GM12878 (cell line): ENCODE results near the gene COG1. TPM values are rescaled to one million over a fixed set of nuclear protein-coding genes. Genes with fewer than 3 reads are reported as not detected.

Experiments used
- ATAC-seq: fragments of 200-7000 bp; cut with Tn5 transposase; 3 replicates; pipeline ENCODE4 v1.9.1; 2020; ENCODE audit warnings: mild to moderate bottlenecking, moderate library complexity
- BruUV-seq: library from RNA; stranded (reverse); fragments of 400-500 nt; replicated peaks from 2 replicates; lab custom pipeline; 2021; lab: Mats Ljungman, UMichigan
- CTCF ChIA-PET: fragments of 300-600 bp; sonication (Branson Sonifier 250); formaldehyde crosslinking; extraction: SDS; loops from one replicate; lab custom pipeline; 2021; ENCODE audit warnings: inconsistent platforms; lab: Yijun Ruan, JAX
- POLR2A ChIA-PET: fragments of 350-600 bp; formaldehyde crosslinking; extraction: SDS; loops from one replicate; lab custom pipeline; 2021; ENCODE audit warnings: inconsistent platforms; lab: Charles Lee
- RAD21 ChIA-PET: fragments of 300-600 bp; sonication (Branson Sonifier 250); formaldehyde crosslinking; loops from one replicate; lab custom pipeline; 2023; ENCODE audit warnings: antibody characterized with exemption; ENCODE audit not compliant: unreplicated experiment; lab: Charles Lee
- SMC1A ChIA-PET: fragments of 300-600 bp; sonication (Branson Sonifier 250); formaldehyde crosslinking; loops from one replicate; lab custom pipeline; 2023; ENCODE audit not compliant: unreplicated experiment, uncharacterized antibody; lab: Charles Lee
- DNase-seq: peaks from one replicate; pipeline ENCODE4 v3.0.0-alpha.2; 2011; ENCODE audit warnings: low read depth, low spot score
- FAIRE-seq: peaks from 3 replicates; lab custom pipeline; 2011; peaks lifted over from hg19 to GRCh38; lab: Jason Lieb, UNC
- H2AFZ ChIP-seq: 2 replicates; pipeline ENCODE4 v1.6.0; 2011; ENCODE audit warnings: low read depth, low read length, control low read depth; ENCODE audit not compliant: control insufficient read depth
- H3K27ac ChIP-seq: 2 replicates; pipeline ENCODE4 v1.5.1; 2011; ENCODE audit warnings: control low read depth; ENCODE audit not compliant: control insufficient read depth, insufficient read depth
- H3K27me3 ChIP-seq, 2 experiments: replicated peaks in 1 of 2; 2 replicates each; pipeline versions ENCODE4 v1.6.0 to v1.6.1; 2011; ENCODE audit warnings: low read length in 1 of 2; ENCODE audit not compliant: control insufficient read depth in 2 of 2, insufficient read depth in 2 of 2
- H3K36me3 ChIP-seq, 2 experiments: 2 replicates each; pipeline ENCODE4 v1.5.1; 2011; ENCODE audit warnings: low read length in 1 of 2; ENCODE audit not compliant: control insufficient read depth in 2 of 2, insufficient read depth in 2 of 2
- H3K4me1 ChIP-seq: 2 replicates; pipeline ENCODE4 v1.6.1; 2011; ENCODE audit warnings: mild to moderate bottlenecking, low read length, moderate library complexity, mixed read lengths; ENCODE audit not compliant: control insufficient read depth, insufficient read depth
- H3K4me2 ChIP-seq: 2 replicates; pipeline ENCODE4 v1.6.0; 2011; ENCODE audit warnings: control low read depth; ENCODE audit not compliant: control insufficient read depth, insufficient read depth
- H3K4me3 ChIP-seq: fragments of 200-600 bp; sonication (generic); 2 replicates; pipeline ENCODE4 v1.5.1; 2016
- H3K79me2 ChIP-seq: 2 replicates; pipeline ENCODE4 v1.6.0; 2011; ENCODE audit warnings: low read length; ENCODE audit not compliant: control insufficient read depth, insufficient read depth
- H3K9ac ChIP-seq: 2 replicates; pipeline ENCODE4 v1.8.0; 2011; ENCODE audit warnings: low read length, control low read depth, mixed read lengths; ENCODE audit not compliant: control insufficient read depth, insufficient read depth
- H3K9me3 ChIP-seq: replicated peaks from 3 replicates; pipeline ENCODE4 v1.5.1; 2011; ENCODE audit warnings: mild to moderate bottlenecking, low read length; ENCODE audit not compliant: control insufficient read depth, insufficient read depth
- H4K20me1 ChIP-seq: 2 replicates; pipeline ENCODE4 v1.6.0; 2011; ENCODE audit not compliant: control insufficient read depth, insufficient read depth
- BMI1 ChIP-seq: fragments of 450-650 bp; IDR thresholded peaks from 2 replicates; pipeline ENCODE4 v1.6.1; 2016; ENCODE audit warnings: mild to moderate bottlenecking, moderate library complexity, borderline replicate concordance
- ESRRA ChIP-seq: IDR thresholded peaks from 2 replicates; pipeline ENCODE4 v1.6.1; 2012; ENCODE audit warnings: mild to moderate bottlenecking, low read length, improper control_type of control experiment
- SIN3A ChIP-seq: IDR thresholded peaks from 2 replicates; pipeline ENCODE4 v1.6.1; 2012; ENCODE audit warnings: low read depth, low read length, improper control_type of control experiment
- SUZ12 ChIP-seq: fragments of 200-600 bp; sonication (generic); IDR thresholded peaks from one replicate; pipeline ENCODE4 v1.6.1; 2018; ENCODE audit warnings: antibody characterized with exemption, mild to moderate bottlenecking; ENCODE audit not compliant: unreplicated experiment
- YBX1 ChIP-seq: fragments of 450-650 bp; IDR thresholded peaks from 2 replicates; pipeline ENCODE4 v1.6.1; 2016; ENCODE audit warnings: antibody characterized with exemption
- YY1 ChIP-seq: IDR thresholded peaks from 2 replicates; pipeline ENCODE4 v1.6.1; 2011; ENCODE audit warnings: low read depth, mild to moderate bottlenecking, low read length
- ZSCAN29 ChIP-seq: fragments of 450-650 bp; IDR thresholded peaks from 2 replicates; pipeline ENCODE4 v1.6.1; 2017; ENCODE audit warnings: mild to moderate bottlenecking, moderate library complexity
- WGBS: methylation state at CpG from one replicate; pipeline ENCODE4 v1.1.6; 2016; ENCODE audit warnings: low lambda C conversion rate; ENCODE audit not compliant: insufficient replicate concordance, insufficient coverage; ENCODE audit errors: missing lambda C conversion rate; 5-methylcytosine and 5-hydroxymethylcytosine counted together
- in situ Hi-C: fragments of 300-500 bp; cut with MboI; formaldehyde crosslinking; loops from 9 replicates; pipeline ENCODE4 v1.14.3; 2018; ENCODE audit warnings: mixed read lengths
- intact Hi-C: fragments of 100-400 bp; cut with micrococcal nuclease; formaldehyde crosslinking; loops from one replicate; pipeline ENCODE4 v1.14.2; 2022; ENCODE audit not compliant: unreplicated experiment
- polyA plus RNA-seq, 11 experiments: library from polyadenylated mRNA; depleted of rRNA in 4 of 11; unstranded in 6 of 11; stranded (reverse) in 5 of 11; fragments of >200 nt; fragmentation: Nextera tagmentation in 4 of 11; fragmentation: Illumina TruSeq in 1 of 11; extraction: Ambion mirVana in 4 of 11; extraction: Trizol in 1 of 11; gene quantifications; 1 replicate in 1 of 11; 2 replicates in 10 of 11; pipeline versions ENCODE4 v1.2.1 to v1.2.3, GENCODE V29; 2011 to 2016; ENCODE audit warnings: inconsistent platforms in 2 of 11, missing spikeins in 2 of 11, low read depth in 1 of 11
- total RNA-seq, 4 experiments: library from RNA; depleted of rRNA in 3 of 4; stranded (reverse); fragments of >200 nt in 3 of 4; fragmentation: Illumina TruSeq in 1 of 4; extraction: Trizol in 1 of 4; gene quantifications; 2 replicates each; pipeline versions ENCODE4 v1.2.1 to v1.2.3, GENCODE V29; 2013 to 2021
- TF ChIP-seq, protein P1 (sequence below): IDR thresholded peaks from 2 replicates; pipeline ENCODE4 v1.6.1; 2011; ENCODE audit warnings: borderline replicate concordance, low read depth, mild to moderate bottlenecking, moderate library complexity, mixed read lengths, low read length; ENCODE audit not compliant: insufficient read depth; ENCODE audit errors: extremely low read length
- TF ChIP-seq, protein P2 (sequence below): fragments of 150-350 bp; IDR thresholded peaks from 2 replicates; pipeline ENCODE4 v1.6.1; 2016; ENCODE audit warnings: low read depth, low read length
- TF ChIP-seq, protein P3 (sequence below): IDR thresholded peaks from 2 replicates; pipeline ENCODE4 v1.6.1; 2012; ENCODE audit warnings: low read depth, low read length, improper control_type of control experiment
- TF ChIP-seq, protein P4 (sequence below), 3 experiments: IDR thresholded peaks in 2 of 3; conservative IDR thresholded peaks in 1 of 3; 2 replicates each; pipeline ENCODE4 v1.5.1; 2011; ENCODE audit warnings: low read depth in 3 of 3, low read length in 3 of 3, mild to moderate bottlenecking in 3 of 3, control low read depth in 2 of 3, moderate library complexity in 2 of 3, inconsistent platforms in 1 of 3, mixed read lengths in 1 of 3; ENCODE audit not compliant: control insufficient read depth in 2 of 3, insufficient read depth in 1 of 3; ENCODE audit errors: extremely low read depth in 1 of 3

The COG1 gene
- total and polyA plus RNA-seq, 10 of the 15 experiments (the other 5 are each of a cell fraction or from before 2014, with no cell fraction given), result 10.5 to 24.1 (median 18.1) TPM

DNA sequence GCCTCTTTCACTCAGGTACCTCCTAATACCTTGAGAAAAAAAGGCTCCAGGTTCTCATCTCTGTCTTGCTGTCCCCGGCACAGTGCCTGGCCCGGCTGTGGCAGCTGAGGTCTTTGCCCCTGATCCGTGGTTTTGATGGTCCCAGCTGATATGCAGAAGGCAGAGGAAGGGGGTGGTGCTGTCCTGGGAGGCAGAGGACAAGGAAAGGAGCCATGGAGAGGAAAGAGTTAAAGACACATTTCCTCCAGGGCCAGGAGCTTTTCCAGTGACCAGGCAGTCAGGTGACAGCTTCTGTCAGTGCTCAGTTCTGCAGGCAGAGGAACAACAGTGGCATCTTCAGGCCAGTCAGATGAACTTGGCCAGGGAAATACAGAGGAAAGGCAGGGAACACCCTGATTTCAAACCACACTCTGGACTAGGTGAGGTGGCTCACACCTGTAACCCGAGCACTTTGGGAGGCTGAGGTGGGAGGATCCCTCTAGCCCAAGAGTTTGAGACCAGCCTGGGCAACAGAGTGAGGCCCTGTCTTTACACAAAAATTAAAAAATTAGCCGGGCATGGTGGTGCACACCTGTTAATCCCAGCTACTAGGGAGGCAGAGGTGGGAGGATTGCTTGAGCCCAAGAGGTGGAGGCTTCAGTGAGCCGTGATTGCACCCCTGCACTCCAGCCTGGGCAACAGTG lies 3.3 kb upstream of the COG1 start (continued):
- TF ChIP-seq, protein P1, sequence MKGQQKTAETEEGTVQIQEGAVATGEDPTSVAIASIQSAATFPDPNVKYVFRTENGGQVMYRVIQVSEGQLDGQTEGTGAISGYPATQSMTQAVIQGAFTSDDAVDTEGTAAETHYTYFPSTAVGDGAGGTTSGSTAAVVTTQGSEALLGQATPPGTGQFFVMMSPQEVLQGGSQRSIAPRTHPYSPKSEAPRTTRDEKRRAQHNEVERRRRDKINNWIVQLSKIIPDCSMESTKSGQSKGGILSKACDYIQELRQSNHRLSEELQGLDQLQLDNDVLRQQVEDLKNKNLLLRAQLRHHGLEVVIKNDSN, result peak; percentile 41

DNA sequence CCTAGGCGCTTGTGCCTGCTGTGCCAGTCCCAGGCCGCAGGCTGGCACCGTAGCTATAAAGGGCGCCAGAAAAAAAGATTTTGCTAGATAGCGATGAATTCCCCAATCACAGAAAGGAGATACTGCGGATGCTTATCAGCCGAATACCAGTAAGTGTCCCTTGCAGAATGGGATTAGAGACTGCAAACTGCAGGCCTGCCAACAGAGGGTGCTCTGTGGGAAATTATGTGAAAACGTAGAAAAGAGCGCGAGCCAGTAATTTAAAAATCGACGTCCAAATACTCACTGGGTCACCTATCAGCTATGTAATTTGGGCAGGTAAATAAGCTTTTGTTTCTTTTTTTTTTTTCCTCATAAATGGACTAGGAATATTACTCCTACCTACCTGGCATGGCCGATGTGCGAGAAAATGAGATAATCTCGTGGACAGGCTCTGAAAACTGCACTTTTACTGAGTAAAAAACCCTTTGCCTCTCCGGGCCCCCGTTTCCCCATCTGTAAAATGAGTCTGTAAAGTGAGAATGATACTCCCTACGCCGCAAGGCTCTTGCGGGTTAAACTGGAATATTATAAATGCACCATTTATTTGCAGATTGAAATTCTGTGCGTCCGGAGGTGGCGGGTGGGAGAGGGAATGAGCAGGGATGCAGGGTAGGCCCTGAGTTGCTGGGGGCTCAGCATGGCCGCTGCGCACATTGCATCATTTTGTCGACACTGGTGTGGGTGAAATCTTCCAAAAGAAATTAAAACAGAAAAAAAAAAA lies 1.2 kb upstream of the COG1 start:
- Histone ChIP-seq H3K9me3 (no peaks in the 10 kb centered on the region), H3K4me2 (peak overlapping the region; percentile 88), H3K27me3 (no peaks in the 10 kb centered on the region), H3K9ac (peak overlapping the region; percentile 89), H3K4me3 (peak overlapping the region; percentile 76), H3K79me2 (peaks cover 16% of the 10 kb centered on the region), H3K27ac (peak overlapping the region; percentile 86), H4K20me1 (no peaks in the 10 kb centered on the region), H2AFZ (peak overlapping the region; percentile 51), H3K4me1 (no peaks in the 10 kb centered on the region), H3K36me3 (no peaks in the 10 kb centered on the region)
- FAIRE-seq (peak; percentile 92), ATAC-seq (peak; percentile 66), DNase-seq (no peak)
- ChIA-PET POLR2A (interaction anchor here (0.6 to 4.0 kb wide), 8 partner anchors 11 to 465 kb away, joined by 3 to 25 read pairs (median 3); a partner anchor contains a TSS), SMC1A (interaction anchor here (0.6 to 9.2 kb wide), 20 partner anchors 12 to 635 kb away, joined by 3 to 134 read pairs (median 5); a partner anchor contains a TSS), CTCF (interaction anchor here (0.6 to 14.4 kb wide), 36 partner anchors 9 to 1565 kb away, joined by 3 to 219 read pairs (median 4); partner anchors contain the start of gene SSTR2), RAD21 (interaction anchor here (0.7 to 6.2 kb wide), 26 partner anchors 11 to 635 kb away, joined by 3 to 137 read pairs (median 4); partner anchors contain the start of gene SSTR2)
- in situ Hi-C loops, result no loop called here
- 1% methylated on average over 26 of the region's 26 CpGs for WGBS
- BruUV-seq, result no TSS peak
- intact Hi-C loops, result loop anchor here (2.0 to 5.0 kb wide), 4 partner anchors 41 to 179 kb away; partner anchors contain the start of gene CDC42EP4
- TF ChIP-seq YY1 (peak; percentile 16; the same call in 1 of the 2 replicates), ESRRA (no peak), SIN3A (no peak), ZSCAN29 (no peak), YBX1 (no peak), BMI1 (no peak), SUZ12 (no peak)
- TF ChIP-seq, protein P2, sequence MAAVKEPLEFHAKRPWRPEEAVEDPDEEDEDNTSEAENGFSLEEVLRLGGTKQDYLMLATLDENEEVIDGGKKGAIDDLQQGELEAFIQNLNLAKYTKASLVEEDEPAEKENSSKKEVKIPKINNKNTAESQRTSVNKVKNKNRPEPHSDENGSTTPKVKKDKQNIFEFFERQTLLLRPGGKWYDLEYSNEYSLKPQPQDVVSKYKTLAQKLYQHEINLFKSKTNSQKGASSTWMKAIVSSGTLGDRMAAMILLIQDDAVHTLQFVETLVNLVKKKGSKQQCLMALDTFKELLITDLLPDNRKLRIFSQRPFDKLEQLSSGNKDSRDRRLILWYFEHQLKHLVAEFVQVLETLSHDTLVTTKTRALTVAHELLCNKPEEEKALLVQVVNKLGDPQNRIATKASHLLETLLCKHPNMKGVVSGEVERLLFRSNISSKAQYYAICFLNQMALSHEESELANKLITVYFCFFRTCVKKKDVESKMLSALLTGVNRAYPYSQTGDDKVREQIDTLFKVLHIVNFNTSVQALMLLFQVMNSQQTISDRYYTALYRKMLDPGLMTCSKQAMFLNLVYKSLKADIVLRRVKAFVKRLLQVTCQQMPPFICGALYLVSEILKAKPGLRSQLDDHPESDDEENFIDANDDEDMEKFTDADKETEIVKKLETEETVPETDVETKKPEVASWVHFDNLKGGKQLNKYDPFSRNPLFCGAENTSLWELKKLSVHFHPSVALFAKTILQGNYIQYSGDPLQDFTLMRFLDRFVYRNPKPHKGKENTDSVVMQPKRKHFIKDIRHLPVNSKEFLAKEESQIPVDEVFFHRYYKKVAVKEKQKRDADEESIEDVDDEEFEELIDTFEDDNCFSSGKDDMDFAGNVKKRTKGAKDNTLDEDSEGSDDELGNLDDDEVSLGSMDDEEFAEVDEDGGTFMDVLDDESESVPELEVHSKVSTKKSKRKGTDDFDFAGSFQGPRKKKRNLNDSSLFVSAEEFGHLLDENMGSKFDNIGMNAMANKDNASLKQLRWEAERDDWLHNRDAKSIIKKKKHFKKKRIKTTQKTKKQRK, result no peak
- TF ChIP-seq, protein P3, sequence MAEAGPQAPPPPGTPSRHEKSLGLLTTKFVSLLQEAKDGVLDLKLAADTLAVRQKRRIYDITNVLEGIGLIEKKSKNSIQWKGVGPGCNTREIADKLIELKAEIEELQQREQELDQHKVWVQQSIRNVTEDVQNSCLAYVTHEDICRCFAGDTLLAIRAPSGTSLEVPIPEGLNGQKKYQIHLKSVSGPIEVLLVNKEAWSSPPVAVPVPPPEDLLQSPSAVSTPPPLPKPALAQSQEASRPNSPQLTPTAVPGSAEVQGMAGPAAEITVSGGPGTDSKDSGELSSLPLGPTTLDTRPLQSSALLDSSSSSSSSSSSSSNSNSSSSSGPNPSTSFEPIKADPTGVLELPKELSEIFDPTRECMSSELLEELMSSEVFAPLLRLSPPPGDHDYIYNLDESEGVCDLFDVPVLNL, result peak; percentile 87
- TF ChIP-seq, protein P4, sequence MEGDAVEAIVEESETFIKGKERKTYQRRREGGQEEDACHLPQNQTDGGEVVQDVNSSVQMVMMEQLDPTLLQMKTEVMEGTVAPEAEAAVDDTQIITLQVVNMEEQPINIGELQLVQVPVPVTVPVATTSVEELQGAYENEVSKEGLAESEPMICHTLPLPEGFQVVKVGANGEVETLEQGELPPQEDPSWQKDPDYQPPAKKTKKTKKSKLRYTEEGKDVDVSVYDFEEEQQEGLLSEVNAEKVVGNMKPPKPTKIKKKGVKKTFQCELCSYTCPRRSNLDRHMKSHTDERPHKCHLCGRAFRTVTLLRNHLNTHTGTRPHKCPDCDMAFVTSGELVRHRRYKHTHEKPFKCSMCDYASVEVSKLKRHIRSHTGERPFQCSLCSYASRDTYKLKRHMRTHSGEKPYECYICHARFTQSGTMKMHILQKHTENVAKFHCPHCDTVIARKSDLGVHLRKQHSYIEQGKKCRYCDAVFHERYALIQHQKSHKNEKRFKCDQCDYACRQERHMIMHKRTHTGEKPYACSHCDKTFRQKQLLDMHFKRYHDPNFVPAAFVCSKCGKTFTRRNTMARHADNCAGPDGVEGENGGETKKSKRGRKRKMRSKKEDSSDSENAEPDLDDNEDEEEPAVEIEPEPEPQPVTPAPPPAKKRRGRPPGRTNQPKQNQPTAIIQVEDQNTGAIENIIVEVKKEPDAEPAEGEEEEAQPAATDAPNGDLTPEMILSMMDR (IDR thresholded peaks at IDR 0.05 in 2 of 3, conservative IDR thresholded peaks at IDR 0.05 in 1 of 3; ENCODE audit: control insufficient read depth in 2 of 3, extremely low read depth in 1 of 3, insufficient read depth in 1 of 3, low read depth in 3 of 3, low read length in 3 of 3), result peak; percentile 64 to 86 (median 76)
